CD4-positive, alpha-beta T cell treated with Interleukin-6 for 4 hours (primary cell): ENCODE results near the gene SLC66A1.

Source experiments
- DNase-seq: peaks from one replicate; pipeline ENCODE4 v3.0.0-alpha.2; 2020; ENCODE audit warnings: mixed read lengths

The SLC66A1 gene

GRCh38 chr1:19363536-19364152 lies 51.5 kb downstream of the SLC66A1 start:
- no peak for DNase-seq

GRCh38 chr1:19365721-19366120 lies 53.6 kb downstream of the SLC66A1 start:
- DNase-seq = no peak

- DNase-seq = no peak
These were observed 54.7 kb downstream of the SLC66A1 start for GRCh38 chr1:19366599-19367536.

- DNase-seq = no peak
These were observed 55.5 kb downstream of the SLC66A1 start for GRCh38 chr1:19367584-19368041.

- no peak for DNase-seq
These were observed 55.9 kb downstream of the SLC66A1 start for GRCh38 chr1:19368050-19368449.

- DNase-seq = no peak
These were observed 56.8 kb downstream of the SLC66A1 start for GRCh38 chr1:19368964-19369363.

GRCh38 chr1:19369396-19370090 lies 57.4 kb downstream of the SLC66A1 start:
- DNase-seq = no peak

- no peak for DNase-seq
These were observed 58.5 kb downstream of the SLC66A1 start for GRCh38 chr1:19370453-19371170.

- no peak for DNase-seq
These were observed 59.4 kb downstream of the SLC66A1 start for GRCh38 chr1:19371226-19372135.

GRCh38 chr1:19372136-19372514 lies 60.0 kb downstream of the SLC66A1 start:
- DNase-seq = no peak

- no peak for DNase-seq
These were observed 60.5 kb downstream of the SLC66A1 start for GRCh38 chr1:19372602-19373001.

GRCh38 chr1:19373211-19374082 lies 61.3 kb downstream of the SLC66A1 start:
- DNase-seq = no peak

GRCh38 chr1:19374083-19374801 lies 62.1 kb downstream of the SLC66A1 start:
- peak; percentile 36 for DNase-seq

- DNase-seq = no peak
These were observed 62.8 kb downstream of the SLC66A1 start for GRCh38 chr1:19374926-19375325.

- DNase-seq = no peak
These were observed 63.7 kb downstream of the SLC66A1 start for GRCh38 chr1:19375631-19376400.

- DNase-seq = no peak
These were observed 64.6 kb downstream of the SLC66A1 start for GRCh38 chr1:19376428-19377372.

GRCh38 chr1:19377812-19378718 lies 65.9 kb downstream of the SLC66A1 start:
- no peak for DNase-seq
